Right ventricle myocardium inferior (tissue), 1 donor: ENCODE measurements around the gene TRIP13. TPM values are rescaled to one million over a fixed set of nuclear protein-coding genes. Genes with fewer than 3 reads are reported as not detected.
"Not testable (repeated sequence)": the region's sequence is repeated elsewhere in the genome, so short reads cannot be mapped to it uniquely, and the experiment has no call there.

Experiments used
- ATAC-seq: fragments of 200-7000 bp; cut with Tn5 transposase; one replicate; pipeline ENCODE4 v1.9.1; 2020; ENCODE audit warnings: mild to moderate bottlenecking, moderate library complexity
- DNase-seq: peaks from one replicate; pipeline ENCODE4 v3.0.0; 2021; ENCODE audit errors: missing footprints
- intact Hi-C: fragments of 100-400 bp; cut with DNase I; formaldehyde crosslinking; loops from one replicate; pipeline ENCODE4 v1.11.0; 2022
- total RNA-seq: library from RNA; stranded (reverse); fragmentation: NEBNext Ultra II Directional; extraction: Animal tissue kit (Norgen Biotek cat#: 25700); gene quantifications from one replicate; pipeline ENCODE4 v1.2.1, GENCODE V29; 2021
- donor health status: DM: no; HTN: yes; CAD: no; lungs with severe emphysema.

Gene TRIP13
- total RNA-seq, 1 donor from 2014 or later, result 0.38 TPM

DNA sequence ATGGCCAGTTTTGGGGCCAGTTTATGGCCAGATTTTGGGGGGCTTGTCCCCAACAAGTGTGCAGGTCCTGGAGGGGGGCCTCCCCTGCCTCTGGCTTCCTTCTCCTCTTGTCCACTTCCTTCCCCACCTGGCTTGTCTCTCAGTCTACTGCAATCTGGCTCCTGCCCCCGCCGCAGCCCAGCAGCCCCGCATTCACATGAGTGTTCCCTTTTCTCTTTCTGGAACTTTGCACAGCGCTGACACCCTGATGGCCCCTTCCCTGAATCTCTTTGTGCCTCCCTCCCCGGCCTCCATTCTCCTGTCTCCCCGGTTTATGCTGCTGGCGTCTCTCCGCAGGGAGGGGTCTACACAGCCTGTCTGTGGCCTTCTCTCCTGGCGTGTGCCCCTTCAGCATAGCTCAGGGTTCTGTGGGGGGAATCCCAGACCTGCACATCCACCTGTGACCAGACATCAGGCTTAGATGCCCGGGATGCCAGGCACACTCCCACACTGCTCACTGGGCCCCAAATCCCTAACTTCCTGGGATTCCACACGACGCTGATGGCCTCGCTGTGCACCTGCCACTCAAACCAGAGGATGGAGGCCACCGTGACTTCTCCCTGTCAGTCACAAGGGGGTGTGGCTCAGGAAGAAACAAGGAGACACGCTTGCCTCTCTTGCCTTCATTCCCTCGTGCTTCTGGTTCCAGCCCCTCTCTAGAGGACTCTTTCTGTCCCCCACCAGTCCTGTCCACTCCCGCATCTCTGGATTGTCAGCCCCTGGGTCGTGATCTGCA is 17.5 kb downstream of the TRIP13 start:
- DNase-seq (no peak), ATAC-seq (no peak)
- intact Hi-C loops, result no loop called here

- intact Hi-C loops, result no loop called here
- DNase-seq, result no peak
- peak; percentile 18 for ATAC-seq
Observed at GRCh38 chr5:910769-911160, 18.1 kb downstream of the TRIP13 start.

GRCh38 chr5:911601-912000 is 18.9 kb downstream of the TRIP13 start:
- ATAC-seq (no peak), DNase-seq (no peak)

GRCh38 chr5:912280-913091 is 19.8 kb downstream of the TRIP13 start:
- intact Hi-C loops, result no loop called here
- no peak for ATAC-seq
- DNase-seq, result no peak

More at GRCh38 chr5:911601-912000, 18.9 kb downstream of the TRIP13 start:
- intact Hi-C loops, result no loop called here

GRCh38 chr5:914174-914573 is 21.5 kb downstream of the TRIP13 start:
- intact Hi-C loops, result no loop called here
- no peak for DNase-seq
- no peak for ATAC-seq

- no peak for ATAC-seq
- intact Hi-C loops, result no loop called here
Observed at GRCh38 chr5:914612-915011, 21.9 kb downstream of the TRIP13 start.

DNA sequence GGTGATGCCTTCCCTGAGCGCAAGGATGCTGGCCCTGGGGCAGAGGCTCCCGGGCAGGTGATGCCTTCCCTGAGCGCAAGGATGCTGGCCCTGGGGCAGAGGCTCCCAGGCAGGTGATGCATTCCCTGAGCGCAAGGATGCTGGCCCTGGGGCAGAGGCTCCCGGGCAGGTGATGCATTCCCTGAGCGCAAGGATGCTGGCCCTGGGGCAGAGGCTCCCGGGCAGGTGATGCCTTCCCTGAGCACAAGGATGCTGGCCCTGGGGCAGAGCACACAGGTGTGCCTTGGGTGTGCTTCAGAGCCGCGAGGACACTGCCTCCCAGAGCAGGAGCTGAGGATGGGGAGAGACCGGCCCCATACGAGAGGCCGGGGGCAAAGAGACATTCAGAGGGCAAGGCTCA is 22.7 kb downstream of the TRIP13 start:
- DNase-seq, intact Hi-C loops, ATAC-seq: not testable (repeated sequence)

More at GRCh38 chr5:914612-915011, 21.9 kb downstream of the TRIP13 start:
- DNase-seq, result no peak

GRCh38 chr5:915946-916345 is 23.3 kb downstream of the TRIP13 start:
- intact Hi-C loops, result no loop called here
- ATAC-seq (no peak), DNase-seq (no peak)

GRCh38 chr5:916441-917293 is 24.0 kb downstream of the TRIP13 start:
- intact Hi-C loops, result no loop called here
- no peak for DNase-seq
- no peak for ATAC-seq

DNA sequence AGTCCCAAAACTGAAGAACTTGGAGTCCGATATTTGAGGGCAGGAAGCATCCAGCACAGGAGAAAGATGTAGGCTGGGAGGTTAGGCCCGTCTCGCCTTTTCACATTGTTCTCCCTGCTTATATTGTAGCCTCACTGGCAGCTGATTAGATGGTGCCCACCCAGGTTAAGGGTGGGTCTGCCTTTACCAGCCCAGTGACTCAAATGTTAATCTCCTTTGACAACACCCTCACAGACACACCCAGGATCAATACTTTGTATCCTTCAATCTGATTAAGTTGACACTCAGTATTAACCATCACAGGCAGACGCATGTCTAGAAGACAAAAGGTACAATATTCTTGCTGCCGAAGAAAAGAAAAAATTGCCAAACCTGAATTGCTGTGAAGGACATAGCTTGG is 26.0 kb downstream of the TRIP13 start:
- intact Hi-C loops, DNase-seq, ATAC-seq: not testable (repeated sequence)

DNA sequence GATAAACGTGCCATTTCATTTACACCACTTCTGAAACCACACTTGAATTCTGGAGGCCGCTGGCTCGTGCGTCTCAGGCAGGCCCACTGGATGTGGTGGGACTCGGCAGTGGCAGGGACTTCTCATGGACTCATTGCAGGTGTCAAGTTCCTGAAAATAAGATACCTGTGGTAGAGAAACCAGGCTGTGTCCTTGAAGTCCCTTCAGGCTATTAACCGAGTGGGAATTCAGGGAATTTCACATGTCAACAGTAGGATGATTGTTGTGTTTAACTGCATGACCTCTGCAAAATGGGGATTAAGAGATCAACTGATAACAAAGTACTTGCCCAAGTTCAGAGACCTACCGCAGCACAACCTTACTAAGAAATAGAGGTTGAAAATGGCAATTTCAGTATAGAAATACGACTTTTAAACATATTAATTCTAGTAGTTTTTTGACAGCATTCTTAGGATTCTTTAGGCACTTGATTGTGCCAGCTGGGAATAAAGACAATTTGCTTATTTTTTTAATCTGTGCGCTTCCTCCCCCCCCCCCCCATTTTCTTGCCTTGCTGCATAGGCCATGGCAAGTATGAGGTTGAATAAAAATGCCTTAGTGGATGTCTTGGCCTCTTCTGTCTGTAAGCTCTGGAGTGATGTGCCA is 26.8 kb downstream of the TRIP13 start:
- DNase-seq (no peak), ATAC-seq (no peak)
- intact Hi-C loops, result no loop called here

GRCh38 chr5:920321-920720 is 27.6 kb downstream of the TRIP13 start:
- DNase-seq (no peak), ATAC-seq (no peak)
- intact Hi-C loops, result no loop called here

GRCh38 chr5:921456-922435 is 29.1 kb downstream of the TRIP13 start:
- DNase-seq, result no peak
- intact Hi-C loops, result loop anchor here (2.0 kb wide), 1 partner anchor 253 kb away; no protein-coding TSS in a partner anchor
- no peak for ATAC-seq

GRCh38 chr5:922436-923280 is 30.0 kb downstream of the TRIP13 start:
- ATAC-seq, result no peak
- intact Hi-C loops, result loop anchor here (1.0 to 2.0 kb wide), 2 partner anchors 245 to 252 kb away; no protein-coding TSS in a partner anchor

DNA sequence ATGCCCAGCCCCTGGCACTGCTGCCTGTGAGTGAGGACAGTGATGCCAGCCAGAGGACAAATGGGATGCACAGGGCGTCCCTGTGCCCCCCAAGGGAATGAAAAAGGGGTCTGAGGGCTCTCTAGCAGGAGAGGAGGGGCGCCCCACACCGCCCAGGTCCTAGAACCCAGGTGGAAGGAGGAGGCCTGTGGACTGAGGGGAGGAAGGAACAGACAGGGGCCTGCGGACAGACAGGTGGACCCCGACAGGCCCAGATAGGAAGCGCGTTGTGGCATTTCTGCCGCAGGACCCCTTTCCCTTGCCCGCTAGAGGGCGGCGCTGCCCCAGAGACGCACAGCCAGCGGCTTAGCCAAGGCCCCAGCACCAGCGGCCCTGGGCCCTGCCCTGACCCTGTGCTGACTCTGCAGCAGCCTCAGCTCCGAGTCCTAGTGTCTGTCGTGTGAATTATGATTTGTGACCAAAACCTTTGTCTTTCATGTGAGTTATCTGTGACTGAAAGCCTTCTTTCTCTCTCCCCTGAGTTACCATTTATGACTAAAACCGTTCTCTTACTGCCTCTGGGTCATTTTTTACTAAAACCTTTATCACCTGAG is 30.7 kb downstream of the TRIP13 start:
- DNase-seq, result peak; percentile 91
- ATAC-seq, result peak; percentile 89
- intact Hi-C loops, result loop anchor here (1.0 to 2.0 kb wide), 2 partner anchors 244 to 251 kb away; no protein-coding TSS in a partner anchor

More at GRCh38 chr5:922436-923280, 30.0 kb downstream of the TRIP13 start:
- no peak for DNase-seq
